HK-2 (cell line): Measurements from ENCODE around the gene NUDT5.
"Not testable (repeated sequence)": the region's sequence is repeated elsewhere in the genome, so short reads cannot be mapped to it uniquely, and the experiment has no call there.

Experiments used
- DNase-seq: peaks from one replicate; pipeline ENCODE4 v3.0.0-alpha.2; 2018; ENCODE audit not compliant: unreplicated experiment

NUDT5 gene

GRCh38 chr10:12205082-12205481 is 9.4 kb upstream of the NUDT5 start:
- no peak for DNase-seq

- DNase-seq, result no peak
These were observed 6.5 kb upstream of the NUDT5 start for GRCh38 chr10:12202226-12202625.

- no peak for DNase-seq
These were observed 5.9 kb upstream of the NUDT5 start for GRCh38 chr10:12201543-12201942.

GRCh38 chr10:12200850-12201249 is 5.2 kb upstream of the NUDT5 start:
- no peak for DNase-seq

- DNase-seq, result no peak
These were observed 2.5 kb upstream of the NUDT5 start for GRCh38 chr10:12198156-12198555.

GRCh38 chr10:12196531-12197211 is 980 bp upstream of the NUDT5 start:
- no peak for DNase-seq

- DNase-seq, result no peak
These were observed 449 bp downstream of the NUDT5 start for GRCh38 chr10:12195281-12195602.

- DNase-seq, result peak; percentile 21
These were observed 879 bp downstream of the NUDT5 start for GRCh38 chr10:12194752-12195271.

- no peak for DNase-seq
These were observed 2.5 kb downstream of the NUDT5 start for GRCh38 chr10:12193193-12193592.

- no peak for DNase-seq
These were observed 4.0 kb downstream of the NUDT5 start for GRCh38 chr10:12191715-12192114.

GRCh38 chr10:12189426-12189825 is 6.3 kb downstream of the NUDT5 start:
- DNase-seq, result no peak

- no peak for DNase-seq
These were observed 7.0 kb downstream of the NUDT5 start for GRCh38 chr10:12188656-12189055.

- DNase-seq, result no peak
These were observed 8.3 kb downstream of the NUDT5 start for GRCh38 chr10:12187321-12187905.

GRCh38 chr10:12186323-12186722 is 9.4 kb downstream of the NUDT5 start:
- no peak for DNase-seq

GRCh38 chr10:12184165-12184564 is 11.5 kb downstream of the NUDT5 start:
- DNase-seq, result no peak

GRCh38 chr10:12181065-12181775 is 14.5 kb downstream of the NUDT5 start:
- DNase-seq, result no peak

GRCh38 chr10:12180221-12180974 is 15.3 kb downstream of the NUDT5 start:
- DNase-seq, result no peak

- no peak for DNase-seq
These were observed 16.0 kb downstream of the NUDT5 start for GRCh38 chr10:12179606-12180170.

- DNase-seq, result peak; percentile 44
These were observed 18.0 kb downstream of the NUDT5 start for GRCh38 chr10:12177642-12178041.

- not testable (repeated sequence) for DNase-seq
These were observed 24.2 kb downstream of the NUDT5 start for GRCh38 chr10:12171512-12171911.

- DNase-seq, result no peak
These were observed 29.5 kb downstream of the NUDT5 start for GRCh38 chr10:12165999-12166775.
